OCI-LY1 (cell line): ENCODE data around the gene CCDC110.

Experiments
- CTCF ChIP-seq: fragments of 200-600 bp; sonication (generic), shearing (Covaris generic); IDR thresholded peaks from 2 replicates; pipeline ENCODE4 v1.5.1; 2017; ENCODE audit warnings: mild to moderate bottlenecking, antibody characterized with exemption, low read length, moderate library complexity, mixed read lengths
- EZH2 ChIP-seq: fragments of 200-600 bp; sonication (generic), shearing (Covaris generic); IDR thresholded peaks from 2 replicates; pipeline ENCODE4 v1.8.0; 2017; ENCODE audit warnings: borderline replicate concordance, mixed run types, mild to moderate bottlenecking, antibody characterized with exemption, low read length, moderate library complexity, mixed read lengths

GRCh38 chr4:185480016-185480732, 8.6 kb upstream of the CCDC110 start:
- TF ChIP-seq EZH2 (no peak), CTCF (no peak)
